NT2/D1 (cell line): ENCODE results near the gene SOCS4.

Experiments
- YY1 ChIP-seq: IDR thresholded peaks from 2 replicates; pipeline ENCODE4 v1.6.1; 2011; ENCODE audit not compliant: insufficient read length, insufficient read depth
- ZNF274 ChIP-seq: IDR thresholded peaks from 2 replicates; pipeline ENCODE4 v1.6.1; 2011; ENCODE audit warnings: mild to moderate bottlenecking, low read depth, low read length

DNA sequence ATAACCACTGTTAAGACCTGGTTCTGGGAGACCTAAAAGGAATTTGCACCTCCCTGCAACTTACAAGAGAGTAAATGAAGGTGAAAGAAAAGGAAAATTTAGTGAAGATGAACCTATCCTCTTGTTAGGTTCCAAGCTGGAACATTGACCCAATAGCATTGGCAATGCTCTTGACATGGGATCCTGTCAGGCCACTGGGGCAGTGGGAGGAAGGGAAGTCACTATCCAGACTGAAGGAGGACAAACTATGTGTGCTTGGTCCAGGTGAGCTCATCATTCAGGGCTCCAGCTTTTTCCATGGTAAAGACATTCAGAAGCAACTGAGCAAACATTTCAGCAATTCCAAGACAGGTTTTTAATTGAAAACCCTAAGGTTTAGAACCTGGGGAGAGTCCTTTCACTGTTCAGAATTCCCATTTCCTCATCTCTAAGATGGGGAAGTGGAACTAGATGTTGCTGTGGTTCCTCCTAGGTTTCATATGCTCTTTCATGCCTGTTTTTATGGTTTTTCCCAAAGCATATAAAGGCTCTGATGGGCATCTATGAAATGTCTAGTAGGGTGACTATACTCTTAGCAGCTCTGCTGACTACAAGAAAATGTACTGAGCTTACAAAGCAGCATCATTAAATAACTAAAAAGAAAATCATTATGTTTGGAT is 57.5 kb downstream of the SOCS4 start:
- no peak for TF ChIP-seq ZNF274
- no peak for TF ChIP-seq YY1
